SK-N-SH treated with all-trans-retinoic acid at 6 μM for 48 hours (cell line): ENCODE data around the gene GPR55.

Experiments used
- BACH2 ChIP-seq: fragments of 250-450 bp; sonication (Bioruptor Pico); IDR thresholded peaks from 2 replicates; pipeline ENCODE4 v1.9.0; 2021; ENCODE audit warnings: mild to moderate bottlenecking, borderline replicate concordance
- OSR1 ChIP-seq: fragments of 250-450 bp; sonication (Bioruptor Pico); IDR thresholded peaks from 2 replicates; pipeline ENCODE4 v1.8.0; 2022; ENCODE audit warnings: moderate library complexity, mild to moderate bottlenecking, inconsistent platforms
- ZFP3 ChIP-seq: fragments of 250-450 bp; sonication (Bioruptor Pico); IDR thresholded peaks from 2 replicates; pipeline ENCODE4 v1.5.0; 2020; ENCODE audit warnings: mild to moderate bottlenecking, moderate library complexity
- ZFP30 ChIP-seq: fragments of 450-650 bp; formaldehyde crosslinking; IDR thresholded peaks from 2 replicates; pipeline ENCODE4 v1.5.0; 2022; ENCODE audit warnings: mild to moderate bottlenecking, moderate library complexity
- ZNF70 ChIP-seq: fragments of 450-650 bp; formaldehyde crosslinking; IDR thresholded peaks from 2 replicates; pipeline ENCODE4 v1.5.0; 2020; ENCODE audit warnings: mild to moderate bottlenecking, moderate library complexity
- TF ChIP-seq, protein P1 (sequence below): fragments of 250-450 bp; sonication (Bioruptor Pico); IDR thresholded peaks from 2 replicates; pipeline ENCODE4 v1.5.1; 2021; ENCODE audit warnings: mild to moderate bottlenecking, moderate library complexity

DNA sequence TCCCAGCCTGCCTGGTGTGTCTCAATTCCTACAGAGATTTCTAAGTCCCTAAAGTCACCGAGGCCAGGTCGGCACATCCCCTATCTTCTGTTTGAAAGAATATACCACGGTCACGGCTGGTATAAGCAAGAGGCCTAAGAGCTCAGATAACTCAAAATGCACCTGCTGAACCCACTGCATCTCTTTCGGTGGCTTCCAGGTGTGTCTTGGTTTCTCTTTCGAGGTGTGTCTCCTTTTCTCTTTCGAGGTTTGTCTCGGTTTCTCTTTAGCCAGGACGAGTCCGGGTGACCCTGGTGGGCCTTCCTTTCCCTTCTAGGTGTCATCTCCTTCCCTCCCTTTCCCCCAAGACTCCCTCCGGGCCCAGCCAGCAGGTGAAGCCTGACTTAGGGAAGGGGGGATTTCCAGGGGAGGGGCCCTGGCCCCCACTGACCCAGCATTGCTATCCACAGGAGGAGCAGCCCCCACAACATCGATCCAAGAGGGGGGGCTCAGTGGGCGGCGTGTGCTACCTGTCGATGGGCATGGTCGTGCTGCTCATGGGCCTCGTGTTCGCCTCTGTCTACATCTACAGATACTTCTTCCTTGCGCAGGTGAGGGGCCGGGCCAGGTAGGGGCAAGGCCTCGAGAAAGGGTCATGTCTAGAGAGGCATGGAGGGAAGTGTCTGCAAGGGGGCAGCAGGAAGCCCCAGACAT lies 51.9 kb downstream of the GPR55 start:
- TF ChIP-seq ZFP30 (CRISPR knock-in tag) (no peak), ZFP3 (CRISPR knock-in tag) (no peak), ZNF70 (CRISPR knock-in tag) (no peak), OSR1 (CRISPR knock-in tag) (no peak), BACH2 (CRISPR knock-in tag) (no peak)
- TF ChIP-seq, protein P1, sequence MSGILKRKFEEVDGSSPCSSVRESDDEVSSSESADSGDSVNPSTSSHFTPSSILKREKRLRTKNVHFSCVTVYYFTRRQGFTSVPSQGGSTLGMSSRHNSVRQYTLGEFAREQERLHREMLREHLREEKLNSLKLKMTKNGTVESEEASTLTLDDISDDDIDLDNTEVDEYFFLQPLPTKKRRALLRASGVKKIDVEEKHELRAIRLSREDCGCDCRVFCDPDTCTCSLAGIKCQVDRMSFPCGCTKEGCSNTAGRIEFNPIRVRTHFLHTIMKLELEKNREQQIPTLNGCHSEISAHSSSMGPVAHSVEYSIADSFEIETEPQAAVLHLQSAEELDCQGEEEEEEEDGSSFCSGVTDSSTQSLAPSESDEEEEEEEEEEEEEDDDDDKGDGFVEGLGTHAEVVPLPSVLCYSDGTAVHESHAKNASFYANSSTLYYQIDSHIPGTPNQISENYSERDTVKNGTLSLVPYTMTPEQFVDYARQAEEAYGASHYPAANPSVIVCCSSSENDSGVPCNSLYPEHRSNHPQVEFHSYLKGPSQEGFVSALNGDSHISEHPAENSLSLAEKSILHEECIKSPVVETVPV (CRISPR knock-in tag), result no peak
